Fibroblast of skin of right quadriceps (primary cell): Measurements from ENCODE around the gene CCDC178.
"Not testable (repeated sequence)": the region's sequence is repeated elsewhere in the genome, so short reads cannot be mapped to it uniquely, and the experiment has no call there.

Source experiments
- DNase-seq: peaks from one replicate; pipeline ENCODE4 v3.0.0-alpha.2; 2013

Gene CCDC178

DNA sequence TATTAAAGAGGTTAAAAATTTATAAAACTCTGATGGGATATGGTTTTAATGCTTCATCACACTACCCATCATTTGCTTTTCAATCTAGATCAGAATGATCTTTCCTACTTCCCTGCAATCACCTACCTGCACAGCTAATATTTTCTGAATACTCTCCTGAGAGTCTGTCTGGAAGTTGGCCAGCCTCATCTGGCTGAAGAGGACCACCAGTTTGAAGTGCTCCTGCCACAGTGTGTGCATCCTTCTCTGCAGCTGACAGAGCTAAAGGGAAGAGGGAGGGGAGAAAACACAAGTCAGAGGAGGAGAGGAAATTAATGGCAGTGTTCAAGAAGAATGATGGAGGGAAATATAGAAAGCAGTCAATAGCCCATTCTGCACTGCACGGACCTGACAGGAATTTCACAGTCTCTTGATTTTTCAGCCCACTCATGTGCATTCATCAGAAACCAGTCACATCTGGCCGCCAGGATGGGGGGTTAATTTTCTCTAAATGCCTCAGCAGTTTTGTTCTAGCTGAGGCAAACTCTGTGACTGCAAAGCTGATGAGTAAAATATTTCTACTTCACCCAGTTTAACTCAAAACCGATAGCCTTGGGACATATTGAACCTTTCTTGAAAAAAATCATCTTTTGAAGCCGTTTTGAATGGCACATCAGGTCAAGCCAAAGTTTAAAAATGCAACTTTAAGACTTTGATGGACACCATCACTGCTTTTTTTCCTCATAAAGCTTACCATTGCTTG, 465.9 kb downstream of the CCDC178 start:
- DNase-seq = peak; percentile 6

DNA sequence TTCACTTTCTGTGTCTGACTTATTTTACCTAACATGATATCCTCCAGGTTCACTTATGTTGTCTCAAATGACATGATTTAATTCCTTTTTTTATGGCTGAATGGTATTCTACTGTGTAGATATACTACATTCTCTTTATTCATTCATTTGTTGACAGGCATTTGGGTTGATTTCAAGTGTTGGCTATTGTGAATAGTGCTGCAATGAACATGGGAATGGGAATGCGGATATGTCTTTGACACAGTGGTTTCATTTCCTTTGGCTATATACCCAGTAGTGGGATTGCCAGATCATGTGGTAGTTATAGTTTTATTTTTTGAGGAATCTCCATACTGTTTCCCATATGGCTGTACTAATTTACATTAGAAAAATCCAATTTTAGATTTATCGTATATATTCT, 472.3 kb downstream of the CCDC178 start:
- DNase-seq = peak; percentile 25

DNA sequence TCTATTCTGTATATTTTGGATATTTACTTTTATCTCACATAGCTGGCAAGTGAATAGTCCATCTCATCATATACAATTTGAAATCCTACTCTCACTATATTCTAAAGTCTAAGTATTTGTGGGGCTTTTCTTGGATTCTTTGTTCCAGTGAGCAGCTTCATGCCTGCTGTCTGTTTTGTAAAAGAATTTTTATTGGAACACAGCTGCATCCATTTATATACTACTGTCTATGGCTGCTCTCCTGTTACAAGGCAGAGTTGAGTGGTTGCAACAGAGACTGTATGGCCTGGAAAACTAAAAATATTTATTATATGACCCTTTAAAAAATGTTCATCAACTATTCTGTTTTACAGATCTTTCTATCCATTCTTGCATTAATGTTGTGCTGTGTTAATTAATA, 474.4 kb downstream of the CCDC178 start:
- no peak for DNase-seq

DNA sequence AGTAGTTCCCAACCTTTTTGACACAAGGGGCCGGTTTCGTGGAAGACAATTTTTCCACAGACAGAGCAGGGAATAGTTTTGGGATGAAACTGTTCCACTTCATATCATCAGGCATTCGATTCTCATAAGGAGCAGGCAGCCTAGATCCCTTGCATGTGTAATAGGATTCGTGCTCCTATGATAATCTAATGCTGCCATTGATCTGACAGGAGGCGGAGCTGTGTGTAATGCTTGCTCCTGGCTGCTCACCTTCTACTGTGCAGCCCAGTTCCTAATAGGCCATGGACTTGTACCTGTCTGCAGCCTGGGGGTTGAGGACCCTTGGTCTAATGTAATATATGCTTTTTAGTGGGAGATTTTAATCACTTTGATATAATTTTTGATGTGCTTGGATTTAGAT, 479.0 kb downstream of the CCDC178 start:
- no peak for DNase-seq

DNA sequence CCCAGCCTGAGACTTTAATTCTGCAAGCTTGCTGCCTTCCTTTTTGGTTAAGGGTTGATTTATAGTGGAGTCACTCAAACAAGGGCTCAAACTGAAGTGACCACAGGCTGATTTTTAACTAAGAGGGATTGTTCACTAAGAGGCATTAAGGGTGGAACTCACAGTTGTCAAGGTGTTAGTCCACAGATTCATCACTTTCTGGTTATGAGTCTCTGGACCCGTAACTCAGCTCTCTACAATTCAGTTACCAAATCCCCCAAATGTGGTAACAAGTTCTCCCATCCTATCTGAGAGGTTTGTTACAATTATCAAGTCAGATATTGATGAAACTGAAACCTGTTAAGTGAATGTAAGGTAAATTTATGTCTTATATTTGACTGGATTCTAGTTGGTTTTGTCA, 481.8 kb downstream of the CCDC178 start:
- DNase-seq = no peak

DNA sequence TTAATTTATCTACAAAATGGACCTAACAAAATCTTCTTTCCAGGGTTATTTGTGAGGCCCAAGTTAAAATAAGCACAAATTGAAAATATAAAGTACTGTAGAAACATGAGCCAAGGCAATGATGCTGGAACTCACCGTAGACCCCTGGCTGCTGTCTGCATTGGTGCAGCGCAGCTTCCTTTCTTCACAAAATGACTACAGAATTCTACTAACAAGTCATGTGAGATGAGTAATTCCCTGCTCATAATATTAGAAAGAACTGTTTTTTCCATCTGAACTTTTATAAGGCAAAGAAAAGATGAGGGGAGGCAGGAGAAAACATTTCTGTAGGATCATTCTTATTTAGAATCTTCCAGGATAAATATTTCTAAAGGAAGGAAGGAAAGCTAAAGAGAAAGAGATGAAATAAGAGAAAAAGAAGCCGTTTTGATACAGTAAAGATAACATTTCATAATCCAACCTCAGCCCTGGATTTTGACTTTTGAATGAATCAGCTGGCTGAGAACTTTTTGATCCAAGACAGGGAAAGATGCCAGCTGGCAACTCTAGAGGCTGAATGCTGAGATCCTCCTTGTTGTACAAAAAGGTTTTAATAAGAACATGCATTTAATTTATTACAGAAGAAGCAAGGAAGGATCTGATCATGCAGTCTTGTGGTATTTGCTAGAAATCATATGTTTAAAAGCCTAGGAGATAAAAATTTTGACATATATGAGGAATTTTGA, 483.8 kb downstream of the CCDC178 start:
- peak; percentile 69 for DNase-seq

DNA sequence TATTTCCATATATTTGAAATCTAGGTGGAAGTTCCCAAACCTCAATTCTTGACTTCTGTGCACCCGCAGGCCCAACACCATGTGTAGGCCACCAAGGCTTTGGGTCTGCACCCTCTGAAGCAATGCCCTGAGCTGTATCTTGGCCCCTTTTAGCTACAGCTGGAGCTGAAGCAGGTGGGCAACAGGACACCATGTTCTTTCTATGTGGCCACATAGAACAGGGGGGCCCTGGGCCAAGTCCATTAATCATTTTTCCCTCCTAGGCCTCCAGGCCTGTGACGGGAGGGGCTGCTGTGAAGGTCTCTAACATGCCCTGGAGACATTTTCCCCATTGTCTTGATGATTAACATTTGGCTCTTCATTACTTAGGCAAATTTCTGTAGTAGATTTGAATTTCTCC, 488.2 kb downstream of the CCDC178 start:
- DNase-seq = not testable (repeated sequence)

DNA sequence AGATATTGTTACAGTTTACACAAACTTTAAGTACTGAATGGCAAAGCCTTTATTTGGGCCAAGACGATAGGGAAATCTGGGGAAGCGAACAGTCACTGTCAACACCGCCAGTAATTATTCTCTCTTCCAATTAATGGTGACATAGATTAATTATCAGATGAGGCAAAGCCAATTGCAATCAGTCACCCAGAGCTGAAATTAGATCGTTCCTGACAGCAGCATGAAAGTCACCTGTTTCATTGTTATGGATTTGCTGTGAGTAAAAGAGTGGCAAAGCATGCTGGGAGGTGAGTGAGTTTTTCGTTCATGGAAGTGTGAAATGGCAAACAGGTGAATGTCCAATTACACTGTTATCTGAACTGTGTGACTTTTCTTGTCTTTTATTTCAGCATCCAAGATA, 502.9 kb downstream of the CCDC178 start:
- no peak for DNase-seq

DNA sequence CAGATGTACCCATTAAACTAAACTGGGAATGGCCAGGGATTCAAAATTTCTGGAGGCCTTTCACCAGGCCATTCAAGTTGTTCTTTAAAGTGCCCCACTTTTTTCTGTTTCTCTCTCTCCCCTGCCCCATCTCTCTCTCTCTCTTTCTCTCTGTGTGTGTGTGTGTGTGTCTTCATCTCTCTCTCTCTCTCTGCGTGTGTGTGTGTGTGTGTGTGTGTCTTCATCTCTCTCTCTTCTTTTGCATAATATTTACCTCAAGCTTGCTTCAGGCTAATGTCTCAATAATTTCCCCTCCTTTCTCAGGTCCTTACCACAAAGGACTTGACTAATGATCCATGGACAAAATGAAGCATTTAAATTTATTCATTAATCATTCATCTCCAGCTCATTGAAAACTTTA, 503.5 kb downstream of the CCDC178 start:
- DNase-seq = no peak

DNA sequence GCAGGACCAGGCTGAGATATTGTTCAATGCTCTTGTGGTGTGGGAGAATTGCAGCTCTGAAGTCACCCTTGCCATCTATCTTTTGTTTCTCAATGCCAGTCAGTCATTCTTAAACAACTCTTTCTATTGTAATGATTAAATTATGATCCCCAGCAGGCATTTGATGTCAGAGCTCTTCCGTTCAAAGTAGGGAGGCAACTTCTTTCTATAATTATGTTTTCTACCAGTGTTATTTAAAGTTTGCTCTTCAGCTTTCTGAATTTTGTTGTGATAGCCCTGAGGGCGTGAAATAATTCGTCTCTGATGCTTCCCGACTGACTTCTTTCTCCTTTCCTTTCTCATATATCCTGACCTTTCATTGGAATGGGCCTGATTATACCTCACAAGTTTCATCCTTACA, 506.3 kb downstream of the CCDC178 start:
- no peak for DNase-seq

DNA sequence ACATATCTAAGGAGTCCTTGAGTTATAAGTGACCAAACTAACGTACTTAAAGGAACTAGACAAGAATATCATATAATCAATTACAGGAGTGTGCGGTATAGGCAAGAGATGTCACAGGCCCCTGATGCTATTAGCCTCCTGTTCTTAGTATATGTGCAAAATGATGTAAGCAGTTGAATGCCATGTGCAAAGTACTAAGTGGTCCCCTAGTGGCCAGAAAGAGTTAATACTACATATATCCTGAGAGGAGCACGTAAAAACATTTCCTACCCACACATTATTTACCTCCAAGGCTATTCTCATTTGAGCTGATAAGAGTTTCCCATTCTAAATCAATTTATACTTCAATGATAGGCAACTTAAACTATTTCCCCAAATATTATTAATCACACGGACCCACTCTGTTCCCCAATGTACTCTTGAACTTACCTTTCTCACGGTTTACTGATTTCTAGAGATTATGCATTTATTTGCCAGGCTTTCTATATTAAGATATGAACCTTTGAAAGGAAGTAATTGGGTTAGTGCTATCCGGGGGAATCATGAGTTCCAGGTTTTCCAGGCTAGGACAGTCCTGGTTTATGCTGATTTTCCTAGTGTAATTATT, 509.7 kb downstream of the CCDC178 start:
- peak; percentile 44 for DNase-seq

DNA sequence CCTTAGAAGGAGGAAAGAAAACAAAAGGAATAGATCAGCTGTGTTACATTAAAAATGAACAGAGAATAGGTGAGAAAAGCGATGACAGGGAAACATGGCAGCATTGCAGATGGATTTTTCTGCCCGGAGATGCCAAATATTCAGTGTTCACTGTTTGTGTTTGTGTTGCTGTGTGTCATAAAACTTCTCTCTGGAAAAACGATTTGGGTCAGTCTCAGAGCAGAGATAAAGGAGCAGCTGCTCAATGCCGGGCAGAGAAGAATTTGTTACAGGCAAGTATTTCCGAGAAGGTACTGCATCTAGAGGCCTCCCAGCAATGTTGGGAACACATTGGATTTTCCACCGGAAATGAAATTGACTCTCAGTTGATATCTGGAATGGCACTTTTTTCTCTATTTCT, 511.3 kb downstream of the CCDC178 start:
- no peak for DNase-seq

DNA sequence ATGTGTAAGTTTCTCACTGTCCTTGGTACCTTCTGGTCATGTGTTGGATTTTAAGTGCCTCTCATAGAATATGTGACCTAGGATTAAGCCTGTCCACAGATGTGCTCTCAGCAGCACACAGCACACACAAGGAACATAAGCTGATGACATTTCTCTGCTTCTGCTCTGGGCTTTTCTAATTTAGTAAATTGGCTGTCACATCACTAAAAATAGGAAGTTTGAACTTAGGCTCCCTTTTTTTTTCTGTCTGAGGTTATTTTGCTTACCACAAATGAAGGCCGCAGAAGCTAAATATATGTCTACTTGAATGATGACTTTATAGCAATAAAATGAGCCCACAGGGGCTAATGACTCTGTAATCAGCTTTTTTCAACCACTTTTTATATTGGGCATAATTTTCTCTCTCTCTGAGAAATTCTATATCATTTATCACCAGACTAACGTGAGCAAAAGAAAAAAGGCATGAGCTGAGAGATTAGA, 517.5 kb downstream of the CCDC178 start:
- DNase-seq = peak; percentile 43

DNA sequence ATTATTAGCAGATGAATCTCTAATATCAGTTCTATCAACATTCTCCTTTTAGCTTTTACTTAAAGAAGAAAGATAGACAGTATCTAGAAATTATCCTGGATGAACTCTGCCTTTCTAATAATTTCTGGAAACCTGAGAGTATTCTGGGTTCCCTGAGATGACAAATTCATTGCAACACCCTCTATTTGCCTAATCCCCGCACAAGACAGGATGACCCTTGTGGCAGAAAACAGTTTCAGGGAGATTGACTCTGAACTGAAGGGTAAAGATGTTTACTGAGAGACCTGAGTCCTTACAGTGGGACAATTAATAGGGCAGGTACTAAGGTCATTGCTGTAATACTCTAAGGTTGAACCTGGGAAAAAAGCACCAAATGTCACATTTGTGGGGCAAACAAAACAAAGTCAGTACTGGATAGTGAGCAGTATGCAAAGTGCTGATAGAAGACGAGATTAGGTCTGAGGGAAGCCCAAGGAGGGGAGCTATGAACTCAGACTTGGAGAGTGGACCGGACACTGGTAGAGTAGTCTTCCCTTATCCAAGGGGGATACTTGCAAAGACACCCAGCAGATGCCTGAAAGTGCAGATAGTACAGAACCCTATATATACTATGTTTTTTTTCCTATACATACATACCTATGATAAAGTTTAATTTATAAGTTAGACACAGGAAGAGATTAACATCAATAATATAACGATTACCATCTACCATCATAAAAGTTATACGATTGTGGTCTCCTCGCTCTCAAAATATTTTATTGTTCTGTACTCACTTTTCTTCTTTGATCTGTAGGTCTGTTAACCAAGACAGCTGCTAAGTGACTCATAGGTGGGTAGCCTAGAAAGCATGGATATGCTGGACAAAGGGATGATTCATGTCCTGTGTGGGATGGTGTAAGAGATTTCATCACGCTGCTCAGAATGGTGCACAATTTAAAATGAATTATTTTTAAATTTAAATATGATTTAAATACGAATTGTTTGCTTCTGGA, 519.4 kb downstream of the CCDC178 start:
- peak; percentile 93 for DNase-seq

DNA sequence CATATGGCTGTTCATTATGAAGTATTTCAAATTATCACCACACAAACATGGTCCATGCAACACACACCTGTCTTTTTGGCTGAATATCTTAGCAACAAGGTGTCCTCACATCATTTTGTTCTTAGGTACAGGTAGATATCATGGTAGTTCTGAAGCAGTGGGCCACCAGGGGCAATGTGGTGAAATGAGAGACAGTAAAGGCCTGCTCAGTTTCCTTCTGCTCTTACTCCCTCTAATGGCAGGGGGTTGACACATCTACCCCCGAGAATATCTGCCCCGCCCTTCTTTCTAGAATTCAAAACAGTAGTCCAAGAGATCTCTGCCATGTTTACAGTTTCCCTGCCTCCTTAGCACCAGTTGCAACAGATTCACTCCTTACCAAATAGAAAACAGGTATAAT, 520.7 kb downstream of the CCDC178 start:
- no peak for DNase-seq

DNA sequence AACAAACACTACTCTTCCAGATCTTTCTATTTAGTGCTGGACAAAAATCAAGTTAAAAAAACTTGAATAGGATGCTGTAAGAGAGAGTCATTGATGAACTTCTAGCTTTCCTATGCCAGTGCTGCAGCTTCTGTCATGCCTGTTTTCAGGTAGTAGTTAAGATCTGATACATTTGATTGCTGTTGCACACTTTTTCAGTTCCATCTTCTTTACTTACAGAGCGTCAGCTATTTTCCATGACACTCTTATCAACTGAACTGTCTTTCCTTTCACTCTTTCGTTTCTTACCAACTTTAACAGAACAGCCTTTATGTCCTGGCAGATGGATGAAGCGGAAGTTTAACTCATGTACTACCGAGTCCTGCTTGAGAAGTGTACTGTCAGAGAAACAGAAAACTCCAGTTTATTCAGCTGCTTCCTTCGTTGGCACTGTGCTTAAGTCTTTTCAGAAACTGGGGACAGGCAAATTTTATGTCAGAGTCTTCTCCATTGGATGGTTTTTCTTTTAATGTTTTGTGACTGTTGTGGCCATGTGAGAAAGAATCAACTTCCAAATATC, 521.8 kb downstream of the CCDC178 start:
- DNase-seq = no peak

DNA sequence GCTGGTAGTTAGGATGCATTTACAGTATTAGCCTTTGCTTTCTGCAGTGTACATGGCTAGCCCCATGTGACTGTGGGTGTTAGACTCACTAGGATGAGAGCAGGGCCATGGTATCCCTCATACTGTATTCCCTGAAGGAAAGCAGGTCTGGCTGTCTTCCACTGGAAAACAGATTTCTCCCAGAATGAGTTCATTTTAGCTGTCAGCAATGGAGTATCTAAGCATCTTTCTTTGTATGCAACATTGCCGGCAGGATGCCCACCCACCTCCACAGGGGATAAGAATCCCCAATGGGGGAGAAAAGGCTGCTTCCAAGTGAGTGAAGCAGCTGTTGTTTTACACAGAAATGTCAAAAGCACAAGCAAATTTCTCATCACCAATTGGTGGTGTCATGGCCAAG, 525.0 kb downstream of the CCDC178 start:
- DNase-seq = no peak

DNA sequence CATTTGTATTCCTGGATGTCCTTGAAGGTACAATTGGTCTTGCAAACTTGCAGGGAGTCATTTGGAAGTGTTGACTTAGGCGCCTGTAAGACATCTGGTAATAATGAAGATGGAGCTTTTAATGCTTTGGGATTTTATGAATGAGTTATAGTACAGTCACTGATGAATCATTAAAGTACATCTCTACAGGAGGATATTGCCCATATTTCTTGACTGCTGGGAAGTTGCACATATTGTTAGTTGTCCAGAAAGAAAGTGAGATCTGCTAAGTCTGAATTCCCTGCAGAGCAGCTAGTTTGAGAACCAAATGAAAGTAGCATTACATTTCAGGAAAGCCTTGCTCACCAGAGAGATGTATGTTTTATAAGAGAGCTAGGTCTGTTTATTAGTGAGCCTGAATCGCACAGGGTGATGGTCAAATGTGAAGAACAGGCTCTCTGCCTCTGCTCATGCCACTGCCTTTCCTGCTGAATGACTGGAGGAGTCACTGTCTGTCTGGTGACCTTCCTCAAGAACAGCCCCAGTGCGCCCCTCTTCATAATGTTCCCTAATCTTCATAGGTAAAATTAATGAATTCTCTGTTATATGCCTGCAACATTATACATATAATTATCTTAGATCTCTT, 528.7 kb downstream of the CCDC178 start:
- peak; percentile 86 for DNase-seq

DNA sequence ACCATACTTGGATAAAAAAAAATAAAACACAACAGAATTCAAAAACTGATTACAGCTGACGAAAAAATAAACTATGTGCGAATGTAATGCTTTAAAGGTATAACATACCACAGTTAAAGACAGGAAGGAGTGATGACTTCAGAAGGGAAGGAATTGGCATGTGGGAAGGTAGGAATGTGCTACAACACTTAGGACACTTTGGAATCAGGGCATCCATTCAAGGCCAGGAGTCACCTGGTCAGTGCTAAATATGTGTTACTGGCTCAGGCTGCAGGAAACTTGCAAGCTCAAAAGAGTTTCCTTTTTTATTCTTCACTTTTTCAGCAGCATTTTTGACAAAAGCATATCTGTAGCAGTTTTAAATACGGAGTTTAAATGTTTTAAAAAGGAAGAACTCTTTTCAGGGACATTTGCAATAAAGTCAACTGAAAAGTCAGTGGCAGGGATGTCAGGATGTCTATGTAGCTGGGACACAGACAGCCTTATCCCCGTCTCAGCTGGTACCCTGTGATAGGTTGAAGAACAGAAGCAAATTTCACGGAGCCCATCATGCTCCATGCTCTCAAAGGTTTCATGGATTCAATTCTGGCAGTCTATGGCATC, 529.7 kb downstream of the CCDC178 start:
- no peak for DNase-seq

DNA sequence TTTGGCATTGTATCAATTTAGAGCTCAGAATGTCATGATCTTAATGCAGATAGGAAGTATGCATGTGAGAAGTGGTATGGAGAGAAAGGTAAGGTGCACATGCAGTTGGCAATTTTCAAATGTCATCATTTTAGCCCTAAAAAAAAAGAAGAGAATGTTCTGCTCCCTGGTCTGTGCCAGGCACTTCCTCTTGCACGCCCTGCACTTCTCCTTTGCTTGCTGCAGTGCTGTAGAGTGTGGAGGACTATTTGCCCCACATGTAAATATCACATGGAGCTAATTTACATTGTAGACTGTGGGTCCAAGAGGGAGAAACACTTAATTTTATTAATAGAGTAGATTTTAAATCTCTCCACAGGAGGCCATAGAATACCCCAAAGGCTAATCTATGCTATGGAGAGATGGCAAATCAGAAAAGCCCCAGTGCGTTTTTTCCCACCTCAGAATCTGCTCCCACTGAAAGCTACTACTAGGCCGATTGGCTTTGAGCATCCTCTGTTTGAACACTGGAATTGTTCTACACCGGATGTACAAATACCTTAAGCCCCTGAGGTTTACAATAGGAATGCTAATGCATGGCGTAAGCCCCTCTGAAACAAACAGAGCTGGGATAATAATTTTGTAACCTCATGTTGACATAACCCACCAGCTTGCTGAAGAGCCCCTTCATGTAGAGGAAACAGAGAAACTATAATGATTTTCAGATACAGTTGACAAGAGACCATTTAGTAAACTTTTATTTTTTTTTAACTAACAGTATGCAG, 530.5 kb downstream of the CCDC178 start:
- no peak for DNase-seq

DNA sequence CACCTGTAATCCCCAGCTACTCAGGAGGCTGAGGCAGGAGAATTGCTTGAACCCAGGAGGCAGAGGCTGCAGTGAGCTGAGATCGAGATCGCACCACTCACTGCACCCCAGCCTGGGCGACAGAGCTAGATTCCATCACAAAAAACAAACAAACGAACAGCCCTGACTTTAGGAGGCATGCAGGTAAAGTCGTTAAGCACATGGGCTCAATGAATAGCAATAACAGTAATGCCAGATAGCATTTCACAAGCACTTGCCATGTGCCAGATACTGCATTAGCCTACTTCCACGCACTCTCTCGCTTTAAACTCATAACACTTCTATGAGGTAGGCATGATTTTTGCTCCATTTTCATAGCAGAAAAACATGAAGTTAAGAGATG, 532.1 kb downstream of the CCDC178 start:
- DNase-seq = no peak
